ENCODE results near the gene ANKS1B.
A peak's percentile ranks its signal among the peaks of the same experiment; 100 is the strongest.

The ANKS1B gene

GRCh38 chr12:98998697-98999299 is 985.9 kb downstream of the ANKS1B start:
- DNase-seq (ENCODE audit: low spot score): peak; percentile 60
- peak; percentile 56 for TF ChIP-seq CTCF (IDR thresholded peaks at IDR 0.05; ENCODE audit: borderline replicate concordance, control extremely low read depth, extremely low read depth, insufficient read depth, missing control alignments)

GRCh38 chr12:98997899-98998298 is 986.8 kb downstream of the ANKS1B start:
- no peak for DNase-seq (ENCODE audit: low spot score)
- in situ Hi-C loops (cut with MboI; ENCODE audit: low sequenced_read_pairs, unreplicated experiment): loop anchor here (25.0 kb wide), 2 partner anchors 261 to 436 kb away; no protein-coding TSS in a partner anchor
- TF ChIP-seq CTCF (IDR thresholded peaks at IDR 0.05; ENCODE audit: borderline replicate concordance, control extremely low read depth, extremely low read depth, insufficient read depth, missing control alignments): no peak

More at GRCh38 chr12:98998697-98999299, 985.9 kb downstream of the ANKS1B start:
- in situ Hi-C loops (cut with MboI; ENCODE audit: low sequenced_read_pairs, unreplicated experiment): loop anchor here (25.0 kb wide), 2 partner anchors 261 to 436 kb away; no protein-coding TSS in a partner anchor

- in situ Hi-C loops (cut with MboI; ENCODE audit: low sequenced_read_pairs, unreplicated experiment): loop anchor here (25.0 kb wide), 2 partner anchors 253 to 428 kb away; no protein-coding TSS in a partner anchor
- TF ChIP-seq CTCF (IDR thresholded peaks at IDR 0.05; ENCODE audit: borderline replicate concordance, control extremely low read depth, extremely low read depth, insufficient read depth, missing control alignments): no peak
- DNase-seq (ENCODE audit: low spot score): no peak
These were observed 994.1 kb downstream of the ANKS1B start for GRCh38 chr12:98990648-98991047.

- in situ Hi-C loops (cut with MboI; ENCODE audit: low sequenced_read_pairs, unreplicated experiment): loop anchor here (25.0 kb wide), 2 partner anchors 248 to 423 kb away; no protein-coding TSS in a partner anchor
- DNase-seq (ENCODE audit: low spot score): no peak
- no peak for TF ChIP-seq CTCF (IDR thresholded peaks at IDR 0.05; ENCODE audit: borderline replicate concordance, control extremely low read depth, extremely low read depth, insufficient read depth, missing control alignments)
These were observed 999.6 kb downstream of the ANKS1B start for GRCh38 chr12:98985156-98985555.

GRCh38 chr12:98983647-98984046 is 1001.1 kb downstream of the ANKS1B start:
- peak; percentile 36 for DNase-seq (ENCODE audit: low spot score)
- no peak for TF ChIP-seq CTCF (IDR thresholded peaks at IDR 0.05; ENCODE audit: borderline replicate concordance, control extremely low read depth, extremely low read depth, insufficient read depth, missing control alignments)
- in situ Hi-C loops (cut with MboI; ENCODE audit: low sequenced_read_pairs, unreplicated experiment): loop anchor here (25.0 kb wide), 2 partner anchors 246 to 421 kb away; no protein-coding TSS in a partner anchor

GRCh38 chr12:98980508-98980907 is 1004.2 kb downstream of the ANKS1B start:
- in situ Hi-C loops (cut with MboI; ENCODE audit: low sequenced_read_pairs, unreplicated experiment): loop anchor here (25.0 kb wide), 2 partner anchors 243 to 418 kb away; no protein-coding TSS in a partner anchor
- TF ChIP-seq CTCF (IDR thresholded peaks at IDR 0.05; ENCODE audit: borderline replicate concordance, control extremely low read depth, extremely low read depth, insufficient read depth, missing control alignments): no peak
- no peak for DNase-seq (ENCODE audit: low spot score)

Measured in GM13976 (cell line).